ENCODE results near the gene VASH2. TPM values are rescaled to one million over a fixed set of nuclear protein-coding genes. Genes with fewer than 3 reads are reported as not detected.

VASH2 gene
- total and polyA plus RNA-seq, 2 experiments from 2014 or later = 0.06 TPM; not detected in 1

DNA sequence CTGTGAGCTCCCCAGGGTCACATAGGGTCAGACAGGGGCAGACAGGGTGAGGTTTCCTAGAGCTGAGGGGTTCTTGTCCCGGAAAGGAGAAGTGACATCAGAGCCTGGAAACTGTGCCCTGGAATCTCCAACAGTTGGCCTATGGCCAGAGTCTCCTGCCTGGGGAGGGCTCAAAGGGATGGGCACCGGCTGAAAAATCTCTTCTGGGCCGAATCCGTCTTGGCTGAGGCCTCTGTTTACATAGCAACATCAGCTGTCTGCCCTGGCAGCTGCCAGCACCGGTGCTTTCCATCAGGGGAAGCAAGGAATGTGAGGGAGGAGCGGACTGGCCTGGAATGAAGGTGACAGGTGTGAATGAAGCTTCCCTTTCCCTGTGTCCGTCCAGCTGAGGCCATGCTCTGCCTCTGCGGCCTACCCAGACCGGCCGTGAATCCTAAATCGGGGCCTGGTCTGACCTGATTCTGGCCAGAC lies 30.7 kb downstream of the VASH2 start:
- H3K27me3 ChIP-seq (replicated peaks; ENCODE audit: insufficient read depth) = peaks cover 9% of the 10 kb centered on the region; the same call in 1 of the 2 replicates
- no peaks in the 10 kb centered on the region for H4K20me1 ChIP-seq (ENCODE audit: insufficient read depth)
- H3K79me2 ChIP-seq (ENCODE audit: insufficient read depth) = no peaks in the 10 kb centered on the region
- no peak overlapping the region for H3K4me2 ChIP-seq (ENCODE audit: unreplicated experiment)
- no peaks in the 10 kb centered on the region for H3K36me3 ChIP-seq (ENCODE audit: low read depth)
- H3K27ac ChIP-seq = no peak overlapping the region
- in situ Hi-C loops (cut with MboI) = loop anchor here (25.0 kb wide), 3 partner anchors 319 to 894 kb away; no protein-coding TSS in a partner anchor
- no peaks in the 10 kb centered on the region for H3F3A ChIP-seq (ENCODE audit: insufficient read depth)
- DNase-seq = no peak
- H3K4me1 ChIP-seq (ENCODE audit: insufficient read depth) = no peaks in the 10 kb centered on the region
- H3K4me3 ChIP-seq = no peak overlapping the region
- no peak overlapping the region for H2AFZ ChIP-seq
- no peaks in the 10 kb centered on the region for H3K9me3 ChIP-seq (ENCODE audit: low read depth)
- TF ChIP-seq EZH2phosphoT487 (IDR thresholded peaks at IDR 0.05; ENCODE audit: insufficient read depth, low read depth) (no peak), EZH2 (IDR thresholded peaks at IDR 0.05; ENCODE audit: insufficient read depth, poor library complexity, severe bottlenecking) (no peak)
- 52 to 55% methylated on average over 11 of the region's 11 CpGs for WGBS, 2 experiments (ENCODE audit: low coverage in 1 of 2, low lambda C conversion rate in 2 of 2, missing lambda C conversion rate in 2 of 2)
- no peaks in the 10 kb centered on the region for H3K9me2 ChIP-seq (ENCODE audit: insufficient read depth)
- no peak overlapping the region for H3K9ac ChIP-seq

DNA sequence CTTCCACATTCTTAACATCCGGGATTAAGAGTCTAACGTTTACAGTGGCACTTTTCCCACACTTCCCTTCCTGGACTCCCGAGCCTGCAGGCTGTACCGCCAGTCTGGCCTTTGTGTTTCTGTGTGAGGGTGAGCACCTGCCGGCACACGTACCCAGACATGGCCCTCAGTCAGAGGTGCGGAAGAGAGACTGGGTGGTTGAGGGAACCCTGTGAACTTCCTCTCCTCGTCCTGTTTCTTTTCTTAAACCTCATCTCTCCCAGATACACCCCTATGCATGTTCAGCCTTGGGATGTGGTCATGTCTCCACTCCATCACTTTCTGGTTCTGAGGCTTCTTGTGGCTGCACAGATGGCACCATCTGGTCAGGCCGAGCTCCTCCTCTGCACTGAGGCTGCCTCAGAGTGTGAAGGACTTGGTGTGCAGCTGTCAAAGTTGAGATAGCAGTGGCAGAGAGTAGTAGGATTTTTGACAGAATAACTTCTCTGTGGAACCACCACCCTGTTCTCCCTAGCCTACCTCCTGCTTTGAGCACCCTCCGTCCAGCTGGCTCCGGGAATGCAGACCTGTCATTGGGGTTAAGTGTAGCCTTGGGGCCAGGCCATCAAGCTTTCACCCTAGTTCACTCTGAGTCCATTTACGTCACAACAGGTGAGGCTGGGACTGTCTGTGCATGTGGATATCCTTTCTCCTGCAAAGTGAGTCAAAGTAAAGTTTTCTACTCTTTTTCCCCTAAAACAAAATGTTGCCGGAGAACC lies 31.4 kb downstream of the VASH2 start:
- WGBS, 2 experiments (ENCODE audit: low coverage in 1 of 2, low lambda C conversion rate in 2 of 2, missing lambda C conversion rate in 2 of 2) = 50 to 55% methylated on average over 13 of the region's 13 CpGs
- no peak for TF ChIP-seq EZH2 (IDR thresholded peaks at IDR 0.05; ENCODE audit: insufficient read depth, poor library complexity, severe bottlenecking)
- TF ChIP-seq EZH2phosphoT487 (IDR thresholded peaks at IDR 0.05; ENCODE audit: insufficient read depth, low read depth) = no peak
- H4K20me1 ChIP-seq (ENCODE audit: insufficient read depth) = no peaks in the 10 kb centered on the region
- H3K9ac ChIP-seq = no peak overlapping the region
- H3K9me3 ChIP-seq (ENCODE audit: low read depth) = no peaks in the 10 kb centered on the region
- no peak for DNase-seq
- H3F3A ChIP-seq (ENCODE audit: insufficient read depth) = no peaks in the 10 kb centered on the region
- H3K79me2 ChIP-seq (ENCODE audit: insufficient read depth) = no peaks in the 10 kb centered on the region
- no peaks in the 10 kb centered on the region for H3K36me3 ChIP-seq (ENCODE audit: low read depth)
- no peak overlapping the region for H3K4me3 ChIP-seq
- H3K4me1 ChIP-seq (ENCODE audit: insufficient read depth) = no peaks in the 10 kb centered on the region
- H3K4me2 ChIP-seq (ENCODE audit: unreplicated experiment) = no peak overlapping the region
- H3K27me3 ChIP-seq (replicated peaks; ENCODE audit: insufficient read depth) = peaks cover 9% of the 10 kb centered on the region; the same call in 1 of the 2 replicates
- in situ Hi-C loops (cut with MboI) = loop anchor here (25.0 kb wide), 3 partner anchors 319 to 894 kb away; no protein-coding TSS in a partner anchor
- no peak overlapping the region for H3K27ac ChIP-seq
- no peaks in the 10 kb centered on the region for H3K9me2 ChIP-seq (ENCODE audit: insufficient read depth)
- no peak overlapping the region for H2AFZ ChIP-seq

DNA sequence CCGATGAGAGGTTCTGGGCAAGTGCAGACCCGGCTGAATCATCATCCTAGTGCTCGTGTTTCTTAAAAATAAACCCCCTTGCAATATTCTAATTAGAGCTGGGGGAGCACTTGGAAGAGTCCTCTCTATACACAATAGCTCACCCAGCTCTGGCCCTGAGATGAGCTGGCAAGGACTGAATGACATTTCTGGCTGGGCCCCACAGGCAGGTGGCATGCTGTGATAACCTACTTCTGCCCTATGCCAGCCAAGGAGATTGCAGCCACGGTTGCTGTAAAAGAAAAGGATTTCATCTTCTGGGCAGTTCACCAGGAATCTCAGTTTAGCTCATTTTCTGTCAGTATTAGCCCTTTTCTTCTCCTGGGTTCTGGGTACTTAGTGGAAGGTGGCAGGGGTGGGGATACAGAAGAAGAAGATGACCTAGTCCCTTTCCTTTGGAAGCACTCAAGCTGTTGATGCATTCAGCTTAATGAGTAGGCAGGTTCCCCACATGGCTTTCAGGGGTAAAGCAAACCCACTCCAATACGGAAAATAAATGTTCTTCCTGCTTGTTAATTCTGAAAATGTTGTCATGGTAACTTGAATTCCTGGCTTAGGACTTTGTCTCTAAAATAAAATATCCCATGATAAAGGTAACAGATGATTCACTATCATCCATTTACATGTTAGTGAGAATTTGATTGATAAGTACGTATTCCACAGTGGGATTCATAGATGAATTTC lies 32.2 kb downstream of the VASH2 start:
- Histone ChIP-seq H3K27ac (no peak overlapping the region), H3K9ac (no peak overlapping the region), H3F3A (ENCODE audit: insufficient read depth) (0 out of 2 replicates have a peak, but pooled peaks cover 3% of the 10 kb centered on the region), H3K4me2 (ENCODE audit: unreplicated experiment) (no peak overlapping the region), H4K20me1 (ENCODE audit: insufficient read depth) (no peaks in the 10 kb centered on the region), H3K9me3 (ENCODE audit: low read depth) (no peaks in the 10 kb centered on the region), H3K36me3 (ENCODE audit: low read depth) (no peaks in the 10 kb centered on the region), H3K9me2 (ENCODE audit: insufficient read depth) (no peaks in the 10 kb centered on the region), H2AFZ (no peak overlapping the region), H3K79me2 (ENCODE audit: insufficient read depth) (no peaks in the 10 kb centered on the region), H3K4me1 (ENCODE audit: insufficient read depth) (no peaks in the 10 kb centered on the region), H3K27me3 (replicated peaks; ENCODE audit: insufficient read depth) (peaks cover 9% of the 10 kb centered on the region; the same call in 1 of the 2 replicates), H3K4me3 (no peak overlapping the region)
- DNase-seq = no peak
- 15 to 18% methylated on average over 6 of the region's 6 CpGs for WGBS, 2 experiments (ENCODE audit: low coverage in 1 of 2, low lambda C conversion rate in 2 of 2, missing lambda C conversion rate in 2 of 2)
- in situ Hi-C loops (cut with MboI) = loop anchor here (25.0 kb wide), 3 partner anchors 320 to 895 kb away; no protein-coding TSS in a partner anchor
- TF ChIP-seq EZH2phosphoT487 (IDR thresholded peaks at IDR 0.05; ENCODE audit: insufficient read depth, low read depth) (no peak), EZH2 (IDR thresholded peaks at IDR 0.05; ENCODE audit: insufficient read depth, poor library complexity, severe bottlenecking) (no peak)

DNA sequence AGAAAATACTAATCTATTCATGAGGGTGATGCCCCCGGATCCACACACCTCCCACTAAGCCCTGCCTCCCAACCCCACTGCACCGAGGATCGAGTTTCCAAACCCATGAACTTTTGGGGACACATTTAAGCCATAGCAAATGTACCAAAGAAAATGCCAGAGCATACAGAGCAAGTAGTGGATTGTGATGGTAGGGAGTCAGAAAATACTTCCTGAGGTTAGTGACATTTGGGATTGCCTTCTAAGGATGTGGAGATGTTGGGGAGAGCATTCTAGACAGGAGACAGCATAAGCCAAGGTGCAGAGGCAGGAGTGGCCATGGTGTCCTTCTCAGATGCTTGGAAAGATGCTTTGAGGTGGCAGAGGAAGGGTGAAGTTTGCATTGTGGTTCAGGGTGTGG lies 33.1 kb downstream of the VASH2 start:
- WGBS, 2 experiments (ENCODE audit: low coverage in 1 of 2, low lambda C conversion rate in 2 of 2, missing lambda C conversion rate in 2 of 2) = 81 to 83% methylated on average over 3 of the region's 3 CpGs
- DNase-seq = no peak
- in situ Hi-C loops (cut with MboI) = loop anchor here (25.0 kb wide), 3 partner anchors 321 to 896 kb away; no protein-coding TSS in a partner anchor

More for the DNA sequence above, 33.1 kb downstream of the VASH2 start:
- H3K79me2 ChIP-seq (ENCODE audit: insufficient read depth) = no peaks in the 10 kb centered on the region
- H3F3A ChIP-seq (ENCODE audit: insufficient read depth) = 0 out of 2 replicates have a peak, but pooled peaks cover 10% of the 10 kb centered on the region
- no peaks in the 10 kb centered on the region for H3K4me1 ChIP-seq (ENCODE audit: insufficient read depth)
- H3K27me3 ChIP-seq (replicated peaks; ENCODE audit: insufficient read depth) = peaks cover 8% of the 10 kb centered on the region; the same call in 1 of the 2 replicates
- no peaks in the 10 kb centered on the region for H3K9me3 ChIP-seq (ENCODE audit: low read depth)
- no peak overlapping the region for H3K27ac ChIP-seq
- no peak overlapping the region for H2AFZ ChIP-seq
- no peak overlapping the region for H3K4me3 ChIP-seq
- no peak overlapping the region for H3K9ac ChIP-seq
- TF ChIP-seq EZH2 (IDR thresholded peaks at IDR 0.05; ENCODE audit: insufficient read depth, poor library complexity, severe bottlenecking) (no peak), EZH2phosphoT487 (IDR thresholded peaks at IDR 0.05; ENCODE audit: insufficient read depth, low read depth) (no peak)
- H3K36me3 ChIP-seq (ENCODE audit: low read depth) = no peaks in the 10 kb centered on the region
- no peak overlapping the region for H3K4me2 ChIP-seq (ENCODE audit: unreplicated experiment)
- H4K20me1 ChIP-seq (ENCODE audit: insufficient read depth) = no peaks in the 10 kb centered on the region
- no peaks in the 10 kb centered on the region for H3K9me2 ChIP-seq (ENCODE audit: insufficient read depth)

Data from GM23248 (cell line).